ENCODE measurements around the gene SLC6A18. TPM values are rescaled to one million over a fixed set of nuclear protein-coding genes. Genes with fewer than 3 reads are reported as not detected.
"Not testable (repeated sequence)": the region's sequence is repeated elsewhere in the genome, so short reads cannot be mapped to it uniquely, and the experiment has no call there.

Gene SLC6A18
- total RNA-seq, 1 donor from 2014 or later: not detected

DNA sequence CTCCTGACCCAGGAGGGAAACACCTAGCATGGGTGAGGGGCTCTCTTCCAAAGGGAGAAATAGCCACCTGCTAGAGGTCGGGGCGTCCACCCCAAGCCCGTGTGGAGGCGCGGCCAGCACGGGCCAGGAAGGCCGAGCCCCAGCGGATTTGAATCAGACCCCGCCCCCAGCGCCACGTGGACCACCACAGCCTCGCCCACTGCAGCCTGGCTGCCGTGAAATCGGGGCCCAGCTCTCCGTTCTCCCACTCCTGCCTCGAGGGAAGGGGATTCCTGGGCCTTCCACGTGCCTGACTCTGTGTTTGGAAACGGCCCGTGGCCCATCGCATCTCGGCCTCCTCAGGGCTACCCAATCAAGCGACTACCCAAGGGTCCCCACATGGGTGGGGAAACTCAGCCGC is 31.6 kb downstream of the SLC6A18 start:
- no peak for DNase-seq

DNA sequence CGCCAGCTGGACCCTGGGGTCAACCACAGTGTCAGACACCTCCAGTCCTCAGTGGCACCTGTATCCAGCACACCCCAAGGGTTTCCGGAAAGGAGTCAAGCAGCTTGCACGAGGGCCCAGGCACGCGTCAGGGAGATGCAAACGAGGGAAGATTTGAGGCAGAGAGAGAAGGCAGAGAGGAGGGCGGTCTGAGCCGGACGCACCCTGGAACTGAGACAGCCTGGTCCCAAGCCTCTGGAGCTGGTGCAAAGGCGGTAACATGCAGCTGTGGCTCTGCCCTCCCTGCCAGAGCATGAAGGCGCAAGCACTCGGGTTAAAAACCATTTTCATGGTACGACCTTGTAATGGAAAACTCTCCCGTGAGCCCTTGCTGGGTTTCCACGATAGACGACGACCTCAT is 32.2 kb downstream of the SLC6A18 start:
- no peak for DNase-seq

DNA sequence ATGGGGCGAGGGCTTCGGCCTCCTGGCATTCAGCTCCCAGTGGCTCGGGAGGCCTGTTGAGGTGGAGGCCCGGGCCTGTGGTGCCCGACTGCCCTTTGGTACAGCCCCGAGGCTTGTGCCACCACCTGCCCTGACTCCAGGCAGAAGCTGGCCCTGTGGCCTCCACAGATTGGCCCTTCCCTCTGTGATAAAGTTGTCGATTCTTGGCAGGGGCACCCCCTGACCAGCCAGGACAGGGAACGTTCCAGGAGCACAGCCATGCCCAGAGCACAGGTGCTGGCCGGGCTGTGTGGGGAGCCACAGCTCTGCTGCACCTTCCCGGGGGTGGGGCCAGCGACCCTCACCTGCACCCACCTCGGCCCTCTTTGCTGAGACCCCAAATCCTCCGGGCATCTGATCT is 32.7 kb downstream of the SLC6A18 start:
- DNase-seq: no peak

DNA sequence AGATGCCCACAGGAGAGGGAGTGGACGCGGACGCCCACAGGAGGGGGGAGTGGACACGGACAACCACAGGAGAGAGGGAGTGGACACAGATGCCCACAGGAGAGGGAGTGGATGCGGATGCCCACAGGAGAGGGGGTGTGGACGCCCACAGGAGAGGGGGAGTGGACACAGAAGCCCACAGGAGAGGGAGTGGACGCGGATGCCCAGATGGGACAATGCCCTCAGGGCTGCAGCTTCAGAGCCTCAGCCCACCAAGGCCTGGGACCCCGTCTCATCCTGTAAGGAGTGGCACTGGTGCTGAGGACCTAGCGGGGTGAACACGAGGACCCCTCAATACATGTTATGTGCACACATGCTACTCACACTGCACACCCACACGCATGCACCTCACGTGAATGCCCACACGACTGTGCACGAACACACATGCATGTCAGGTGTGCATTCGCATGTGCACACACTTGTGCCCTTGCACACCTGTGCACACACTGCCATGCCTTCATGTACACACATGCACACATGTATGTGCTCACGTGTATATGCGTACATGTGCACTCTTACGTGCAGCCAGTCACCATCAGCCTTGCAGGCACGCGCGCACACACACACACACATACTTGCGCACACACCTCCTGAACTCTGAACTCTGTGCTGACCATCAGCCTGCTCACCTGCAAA is 34.8 kb downstream of the SLC6A18 start:
- no peak for DNase-seq

DNA sequence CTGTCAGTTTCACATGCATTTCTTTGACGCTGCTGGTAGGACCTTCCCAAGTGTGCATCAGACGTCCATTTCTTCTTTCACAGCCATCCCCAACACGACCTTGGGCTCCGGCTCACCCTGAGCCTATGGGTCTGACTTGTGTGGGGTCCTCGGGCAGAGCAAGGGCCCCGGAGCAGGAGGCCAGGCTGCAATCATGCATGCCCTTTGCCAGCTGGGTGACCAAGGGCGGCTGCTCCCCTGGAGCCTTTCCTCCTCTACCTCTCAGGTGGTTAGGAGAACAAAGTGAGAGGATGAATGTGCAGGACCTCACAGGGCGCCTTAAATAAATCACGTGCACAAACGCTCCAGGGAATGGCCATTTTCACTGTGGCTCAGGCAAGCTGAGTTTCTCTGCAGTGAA is 36.5 kb downstream of the SLC6A18 start:
- DNase-seq: no peak

DNA sequence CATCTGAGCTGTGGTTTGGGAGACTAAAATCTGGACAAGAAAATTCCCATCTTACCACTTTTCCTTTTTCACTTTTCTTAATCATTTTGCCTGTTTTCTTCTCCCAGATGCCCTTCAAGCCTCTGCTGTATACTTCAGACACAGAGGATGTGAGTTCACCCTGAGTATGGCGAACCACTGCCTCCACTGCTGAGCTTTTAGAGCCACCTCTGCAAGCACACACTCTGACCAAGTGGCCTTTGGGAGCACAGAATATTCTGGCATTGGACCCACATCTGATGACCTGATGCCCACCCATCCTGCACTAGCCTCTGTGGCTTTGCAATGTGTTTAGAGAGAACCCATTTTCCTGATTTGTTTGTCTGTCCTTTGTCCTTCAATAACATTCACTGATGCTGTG is 37.2 kb downstream of the SLC6A18 start:
- DNase-seq: no peak

DNA sequence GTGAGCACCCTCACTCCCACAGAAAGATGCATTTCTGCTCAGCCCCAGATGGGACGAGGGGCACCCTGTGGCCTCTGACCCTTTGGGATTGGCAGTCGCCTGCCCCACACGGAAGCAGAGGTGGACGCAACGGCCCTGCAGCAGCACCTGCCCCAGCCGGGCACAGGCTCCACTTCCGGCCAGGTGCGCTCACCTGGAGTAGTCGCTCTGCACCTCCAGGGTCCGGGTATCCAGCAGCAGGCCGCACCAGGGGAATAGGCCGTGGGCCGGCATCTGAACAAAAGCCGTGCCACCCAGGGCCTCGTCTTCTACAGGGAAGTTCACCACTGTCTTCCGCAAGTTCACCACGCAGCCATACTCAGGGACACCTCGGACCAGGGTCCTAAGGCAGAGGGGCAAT is 39.0 kb downstream of the SLC6A18 start:
- no peak for DNase-seq

DNA sequence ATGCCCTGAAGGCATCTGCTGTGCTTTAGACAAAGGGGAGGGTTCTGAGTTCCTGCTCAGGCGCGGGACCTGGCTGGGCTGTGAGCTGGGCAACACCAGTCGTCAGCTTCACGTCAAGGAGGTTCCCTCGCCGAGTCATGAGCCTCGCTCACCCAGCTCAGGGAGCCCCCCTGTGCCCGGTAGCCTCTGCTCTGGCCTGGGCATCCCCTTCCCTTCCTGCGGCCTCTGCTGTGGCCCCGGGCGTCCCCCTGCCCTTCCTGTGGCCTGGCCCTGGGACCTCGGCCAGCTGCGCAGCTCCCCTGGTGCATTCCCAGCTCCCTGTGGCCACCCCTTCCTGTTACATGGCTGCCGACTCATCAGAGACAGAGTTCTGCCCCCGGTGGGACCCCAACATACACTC is 39.8 kb downstream of the SLC6A18 start:
- DNase-seq: no peak

DNA sequence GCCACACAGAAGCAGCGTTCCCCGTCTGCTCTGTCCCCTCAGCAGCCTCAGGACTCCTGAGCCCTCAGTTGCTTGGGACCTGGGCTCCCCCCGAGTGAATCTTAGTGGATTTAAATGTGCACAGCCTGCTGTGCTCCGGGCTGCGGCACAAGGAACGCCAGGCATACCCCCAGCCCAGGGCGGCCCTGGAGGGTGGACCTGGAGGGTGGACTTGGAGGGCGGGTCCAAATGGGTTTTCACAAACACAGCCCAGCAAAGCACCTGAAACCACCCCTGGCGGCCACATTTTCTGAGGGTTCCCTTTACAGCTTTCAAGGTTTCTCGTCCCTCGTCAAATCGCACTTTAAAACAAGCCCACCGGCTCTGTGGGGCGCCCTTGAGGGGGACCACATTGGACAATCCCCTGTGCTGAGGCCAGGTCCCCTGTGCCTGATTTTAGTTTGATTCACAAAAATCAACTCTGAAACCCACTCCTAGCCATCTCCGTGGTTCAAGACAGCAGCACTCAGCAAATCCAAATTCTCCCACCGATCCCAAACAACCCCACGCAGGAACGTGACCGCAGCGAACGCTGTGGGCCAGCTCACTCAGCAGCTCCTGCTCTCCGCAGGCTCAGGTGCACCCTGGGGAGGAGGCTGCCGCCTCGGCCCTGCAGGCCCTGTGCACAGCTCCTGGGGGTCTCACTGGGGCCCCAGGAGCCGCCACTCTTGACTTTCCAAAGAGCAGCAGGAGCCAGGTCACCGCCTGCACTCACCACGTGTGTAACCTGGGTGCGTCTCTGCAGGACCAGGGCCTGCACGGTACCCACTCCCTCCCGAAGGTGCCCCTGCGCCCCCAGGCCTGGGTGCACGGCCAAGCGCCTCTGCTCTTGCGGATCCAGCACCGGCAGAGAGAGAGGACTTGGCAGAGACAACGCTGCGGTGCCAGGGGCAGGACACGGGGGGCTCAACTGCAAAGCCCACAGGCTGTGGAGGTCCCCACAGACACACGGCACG is 40.6 kb downstream of the SLC6A18 start:
- no peak for DNase-seq

DNA sequence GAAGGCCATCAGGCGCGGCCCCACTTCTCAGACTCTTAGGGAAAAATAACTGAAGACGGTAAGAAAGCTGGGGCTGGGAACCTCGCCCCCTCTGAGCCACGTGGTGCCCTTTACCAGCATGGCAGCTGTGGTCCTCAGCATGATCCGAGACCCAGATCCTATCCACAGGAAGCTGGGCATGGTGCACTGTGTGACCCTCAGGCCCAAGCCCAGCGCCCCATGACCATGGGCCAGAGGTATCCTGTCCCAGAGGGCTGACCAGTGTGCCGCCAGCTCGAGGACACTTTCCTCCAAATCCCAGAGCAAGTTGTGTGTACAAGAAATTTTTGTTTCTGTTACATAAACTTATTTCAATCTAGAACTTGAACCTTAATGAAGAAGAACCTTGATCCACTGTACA is 41.6 kb downstream of the SLC6A18 start:
- no peak for DNase-seq

DNA sequence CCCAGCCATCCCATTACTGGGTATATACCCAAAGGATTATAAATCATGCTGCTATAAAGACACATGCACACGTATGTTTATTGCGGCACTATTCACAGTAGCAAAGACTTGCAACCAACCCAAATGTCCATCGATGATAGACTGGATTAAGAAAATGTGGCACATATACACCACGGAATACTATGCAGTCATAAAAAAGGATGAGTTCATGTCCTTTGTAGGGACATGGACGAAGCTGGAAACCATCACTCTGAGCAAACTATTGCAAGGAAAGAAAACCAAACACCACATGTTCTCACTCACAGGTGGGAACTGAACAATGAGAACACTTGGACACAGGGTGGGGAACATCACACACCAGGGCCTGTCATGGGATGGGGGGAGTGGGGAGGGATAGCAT is 42.3 kb downstream of the SLC6A18 start:
- DNase-seq: not testable (repeated sequence)

DNA sequence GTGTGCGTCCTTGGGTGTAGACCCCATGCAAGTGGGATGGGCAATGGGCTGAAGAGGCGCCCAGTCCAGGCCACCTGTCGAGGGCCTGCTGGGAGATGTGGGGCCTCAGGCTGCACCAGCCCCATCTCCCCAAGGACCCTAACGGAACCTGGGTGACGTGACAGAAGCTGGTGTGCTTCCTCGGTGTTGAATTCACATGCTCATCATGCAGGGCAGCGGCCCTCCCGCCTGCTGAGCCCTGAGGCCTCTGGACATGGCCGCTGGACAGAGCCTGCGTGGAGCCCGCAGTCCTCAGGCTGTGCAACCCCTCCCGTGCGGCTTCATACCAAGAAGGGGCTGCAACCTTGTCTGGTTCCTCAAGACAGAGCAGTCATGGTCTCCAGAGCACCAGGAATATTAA is 42.9 kb downstream of the SLC6A18 start:
- DNase-seq: no peak

DNA sequence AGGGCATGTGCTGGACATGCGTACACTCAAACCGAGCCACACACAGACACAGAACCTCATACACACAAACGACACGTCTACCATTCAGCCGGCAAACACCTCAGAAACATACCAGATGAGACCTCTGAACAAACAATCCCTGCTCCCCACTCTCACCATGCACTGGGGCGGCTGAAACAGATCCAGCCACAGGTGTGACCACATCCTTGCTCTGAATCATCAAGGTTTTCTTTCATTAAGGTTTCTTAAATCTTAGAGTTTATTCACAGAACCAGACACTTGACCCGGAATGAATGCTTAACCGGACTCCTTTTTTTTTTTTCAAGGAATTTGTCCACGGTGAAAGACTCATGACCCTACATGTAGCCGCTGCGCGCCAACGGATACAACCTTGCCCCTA is 43.5 kb downstream of the SLC6A18 start:
- no peak for DNase-seq

DNA sequence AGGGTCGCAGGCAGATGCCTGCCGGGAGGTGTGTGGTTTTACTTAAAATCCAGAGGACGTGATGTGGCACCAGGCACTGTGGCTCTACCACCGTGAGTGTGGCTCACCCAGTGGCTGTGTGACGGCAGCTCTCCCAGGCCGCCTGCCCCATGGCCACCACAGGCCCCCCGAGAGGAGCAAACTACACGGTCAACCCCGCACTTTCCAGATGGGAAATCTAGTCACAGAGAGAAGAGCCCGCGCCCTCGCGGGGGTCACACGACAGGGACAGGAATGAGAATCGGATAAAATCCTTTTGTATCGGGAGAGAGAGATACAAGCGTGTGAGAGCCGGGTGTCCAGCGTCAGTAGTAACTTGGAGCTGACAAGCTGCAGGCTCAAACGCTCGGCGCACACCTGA is 45.2 kb downstream of the SLC6A18 start:
- no peak for DNase-seq

DNA sequence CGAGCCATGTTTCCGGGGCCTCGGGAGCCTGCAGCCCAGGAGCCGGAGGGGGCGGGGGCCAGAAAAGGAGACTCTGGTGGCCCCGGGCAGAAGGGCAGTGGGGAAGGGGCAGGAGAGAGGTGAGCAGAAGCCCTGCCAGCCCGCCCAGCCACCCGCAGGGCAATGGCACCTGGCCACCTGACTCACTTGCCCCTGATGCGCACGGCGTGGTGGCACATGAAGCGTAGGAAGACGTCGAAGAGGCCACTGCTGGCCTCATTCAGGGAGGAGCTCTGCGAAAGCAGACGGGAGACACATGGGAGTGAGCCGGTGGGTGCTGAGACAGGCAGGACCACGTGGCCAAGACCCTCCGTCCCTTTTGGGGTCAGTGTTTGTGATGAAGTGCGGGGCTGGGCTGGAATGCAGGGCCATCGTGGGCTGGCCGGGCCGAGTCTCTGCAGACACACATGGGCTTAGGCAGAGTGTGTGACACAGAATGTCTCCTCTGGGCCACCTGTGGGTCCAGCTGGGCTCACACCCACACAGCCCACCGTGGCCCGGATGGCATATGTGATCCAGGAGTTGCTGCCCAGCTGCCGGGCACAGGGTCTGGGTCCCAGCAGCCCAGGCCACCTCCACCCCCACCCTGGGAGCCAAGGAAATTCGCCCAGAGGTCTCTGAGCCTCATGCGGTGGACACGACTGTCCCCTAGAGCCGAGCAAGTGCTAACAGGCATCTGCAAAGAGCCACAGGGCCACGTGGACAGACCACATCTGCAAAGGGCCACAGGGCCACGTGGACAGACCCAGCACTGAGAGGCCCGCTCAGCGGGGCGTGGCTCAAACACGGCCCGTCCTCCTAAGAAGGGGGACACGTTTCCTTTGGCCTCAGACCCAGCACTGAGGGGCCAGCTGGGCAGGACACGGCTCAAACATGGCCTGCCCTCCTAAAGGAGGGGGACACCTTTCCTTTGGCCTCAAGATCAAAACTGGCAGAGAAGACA is 46.0 kb downstream of the SLC6A18 start:
- DNase-seq: no peak

DNA sequence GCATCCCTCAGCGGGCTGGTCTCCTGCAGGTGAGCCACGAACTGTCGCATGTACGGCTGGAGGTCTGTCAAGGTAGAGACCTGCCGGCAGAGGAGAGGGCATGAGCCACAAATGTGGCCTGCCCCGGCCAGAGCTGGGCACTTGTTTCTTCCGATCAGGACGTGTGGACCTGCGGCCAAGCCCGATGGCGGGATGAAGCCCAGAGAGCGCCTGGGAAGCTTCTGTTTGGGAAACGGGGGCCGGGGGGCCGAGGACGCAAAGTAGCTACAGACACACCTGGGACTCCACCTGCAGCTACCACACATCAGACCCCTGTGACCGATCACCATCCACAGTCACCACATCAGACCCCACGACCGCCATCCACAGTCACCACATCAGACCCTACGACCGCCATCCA is 47.0 kb downstream of the SLC6A18 start:
- DNase-seq: no peak

DNA sequence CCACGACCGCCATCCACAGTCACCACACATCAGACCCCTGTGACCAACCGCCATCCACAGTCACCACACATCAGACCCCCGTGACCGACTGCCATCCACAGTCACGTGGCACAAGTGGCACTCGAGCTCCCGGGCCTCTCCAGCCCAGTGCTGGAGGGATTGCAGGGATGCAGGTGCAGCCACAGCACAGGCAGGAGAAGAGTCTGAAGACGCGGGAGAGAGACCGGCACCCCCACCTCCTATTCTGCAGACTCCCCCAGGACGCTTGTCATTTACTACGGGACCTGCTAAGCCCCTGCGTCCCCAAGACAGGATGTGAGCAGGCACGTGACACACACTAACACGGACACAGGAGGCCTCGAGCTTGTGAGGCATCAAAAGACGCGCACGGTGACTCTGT is 48.6 kb downstream of the SLC6A18 start:
- DNase-seq: no peak

DNA sequence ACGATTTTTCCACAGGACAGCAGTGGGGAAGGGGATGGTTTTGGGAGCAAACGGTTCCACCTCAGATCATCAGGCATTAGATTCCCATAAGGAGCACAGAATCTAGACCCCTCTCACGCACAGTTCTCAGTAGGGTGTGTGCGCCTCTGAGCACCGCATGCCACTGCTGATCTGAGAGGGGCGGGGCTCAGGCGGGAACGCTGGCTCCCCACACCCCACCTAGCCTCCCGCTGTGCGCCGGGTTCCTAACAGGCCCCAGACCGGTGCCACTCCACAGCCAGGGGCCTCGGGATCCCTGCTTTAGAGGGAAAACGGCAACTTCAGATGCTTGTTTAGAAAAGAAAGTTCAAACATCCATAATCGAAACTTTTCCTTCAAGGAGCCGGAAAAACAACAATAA is 49.3 kb downstream of the SLC6A18 start:
- no peak for DNase-seq

DNA sequence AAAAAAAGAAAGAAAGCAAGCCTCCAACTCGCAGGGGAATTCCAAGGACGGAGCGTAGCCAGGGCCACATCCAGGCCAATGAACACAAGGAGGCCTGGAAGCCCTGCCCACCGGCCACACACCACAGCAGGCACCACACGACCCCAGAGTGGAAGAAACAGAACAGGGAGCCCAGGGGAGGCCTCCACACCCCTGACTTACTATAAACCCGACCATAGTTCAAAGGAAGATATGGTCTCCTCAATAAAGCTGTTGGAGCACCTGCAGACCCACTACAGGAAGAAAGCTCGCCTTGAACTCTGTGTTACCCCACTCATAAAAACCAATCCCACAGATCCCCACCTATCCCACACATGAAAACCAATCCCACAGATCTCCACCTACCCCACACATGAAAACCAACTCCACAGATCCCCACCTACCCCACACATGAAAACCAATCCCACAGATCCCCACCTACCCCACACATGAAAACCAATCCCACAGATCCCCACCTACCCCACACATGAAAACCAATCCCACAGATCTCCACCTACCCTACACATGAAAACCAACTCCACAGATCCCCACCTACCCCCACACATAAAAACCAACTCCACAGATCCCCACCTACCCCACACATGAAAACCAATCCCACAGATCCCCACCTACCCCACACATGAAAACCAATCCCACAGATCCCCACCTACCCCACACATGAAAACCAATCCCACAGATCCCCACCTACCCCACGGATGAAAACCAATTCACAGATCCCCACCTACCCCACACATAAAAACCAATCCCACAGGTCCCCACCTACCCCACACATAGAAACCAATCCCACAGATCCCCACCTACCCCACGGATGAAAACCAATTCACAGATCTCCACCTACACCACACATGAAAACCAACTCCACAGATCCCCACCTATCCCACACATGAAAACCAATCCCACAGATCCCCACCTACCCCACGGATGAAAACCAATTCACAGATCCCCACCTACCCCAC is 50.5 kb downstream of the SLC6A18 start:
- DNase-seq: not testable (repeated sequence)

DNA sequence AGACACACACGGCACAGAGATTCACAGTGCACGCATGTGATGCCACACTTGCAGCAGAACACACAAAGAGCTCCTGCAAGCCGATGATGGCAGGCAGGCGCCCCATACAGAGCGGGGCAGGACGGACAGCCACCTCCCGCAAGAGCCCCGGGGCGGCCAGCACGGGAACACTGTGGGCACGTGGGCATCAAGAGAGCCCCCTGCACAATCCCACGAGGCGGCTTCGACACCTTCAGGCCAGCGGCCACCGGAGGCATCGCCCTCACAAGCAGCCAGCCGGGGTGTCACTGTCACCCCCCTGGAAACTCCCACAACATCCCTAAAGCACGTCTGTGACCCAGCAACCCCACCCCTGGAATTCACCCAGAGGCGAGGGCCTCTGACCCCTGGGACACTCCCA is 51.7 kb downstream of the SLC6A18 start:
- DNase-seq: no peak

DNA sequence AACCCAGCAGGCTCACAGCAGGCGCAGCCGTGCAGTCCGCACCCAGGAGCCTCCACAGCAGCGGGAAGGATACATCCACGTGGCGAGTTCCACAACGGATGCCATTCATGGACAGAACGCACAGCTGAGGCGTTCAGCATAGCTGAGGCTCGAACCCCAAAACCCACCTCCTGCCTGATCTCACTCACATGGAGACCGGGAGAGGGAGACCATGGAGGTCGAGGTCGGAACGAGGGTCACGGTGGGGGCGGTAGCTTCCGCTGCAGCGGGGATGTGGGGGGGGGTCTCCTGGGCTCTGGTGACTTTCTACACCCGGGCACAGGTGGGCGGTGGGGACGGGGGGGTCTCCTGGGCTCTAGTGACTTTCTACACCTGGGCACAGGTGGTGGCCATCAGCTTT is 52.1 kb downstream of the SLC6A18 start:
- no peak for DNase-seq

Measured in tongue (tissue), 2 donors.